HepG2 (cell line): ENCODE data around the gene GJB6. TPM values are rescaled to one million over a fixed set of nuclear protein-coding genes. Genes with fewer than 3 reads are reported as not detected.
A peak's percentile ranks its signal among the peaks of the same experiment; 100 is the strongest.

Experiments used
- ATAC-seq: fragments of 200-7000 bp; cut with Tn5 transposase; 3 replicates; pipeline ENCODE4 v1.9.1; 2020; ENCODE audit warnings: mild to moderate bottlenecking, moderate library complexity
- BruUV-seq: library from RNA; stranded (reverse); fragments of 400-500 nt; replicated peaks from 2 replicates; lab custom pipeline; 2021; lab: Mats Ljungman, UMichigan
- CTCF ChIA-PET: fragments of 300-600 bp; formaldehyde crosslinking; extraction: SDS; loops from one replicate; lab custom pipeline; 2021; ENCODE audit warnings: low total read pairs, inconsistent platforms, low intra/inter-chr PET ratio; lab: Yijun Ruan, JAX
- POLR2A ChIA-PET: fragments of 350-600 bp; sonication (Branson Sonifier 250); formaldehyde crosslinking; loops from one replicate; lab custom pipeline; 2020; ENCODE audit warnings: antibody characterized with exemption, inconsistent platforms; lab: Yijun Ruan, JAX
- DNase-seq: peaks from one replicate; pipeline ENCODE4 v3.0.0-alpha.2; 2015; ENCODE audit warnings: low spot score
- FAIRE-seq: peaks from 3 replicates; lab custom pipeline; 2011; peaks lifted over from hg19 to GRCh38; lab: Jason Lieb, UNC
- H2AFZ ChIP-seq: one replicate; pipeline ENCODE4 v1.6.1; 2011; ENCODE audit warnings: low read length, inconsistent platforms
- H3K27ac ChIP-seq: fragments of 300-600 bp; 3 replicates; pipeline ENCODE4 v1.8.0; 2011; ENCODE audit warnings: mixed run types, mild to moderate bottlenecking, mixed read lengths, low read length, inconsistent platforms; ENCODE audit not compliant: insufficient read depth; ENCODE audit errors: extremely low read length
- H3K27me3 ChIP-seq, 2 experiments: fragments of 200-600 bp in 1 of 2; 2 replicates in 1 of 2; 3 replicates in 1 of 2; pipeline versions ENCODE4 v1.6.0 to v1.8.0; 2011; ENCODE audit warnings: low read length in 2 of 2, mild to moderate bottlenecking in 2 of 2, moderate library complexity in 2 of 2, inconsistent platforms in 1 of 2; ENCODE audit not compliant: insufficient read depth in 2 of 2, control insufficient read depth in 1 of 2
- H3K36me3 ChIP-seq, 2 experiments: fragments of 200-600 bp in 1 of 2; replicated peaks in 1 of 2; 2 replicates in 1 of 2; 3 replicates in 1 of 2; pipeline versions ENCODE4 v1.5.1 to v1.8.0; 2011; ENCODE audit warnings: low read length in 2 of 2, inconsistent platforms in 1 of 2; ENCODE audit not compliant: insufficient read depth in 2 of 2, control insufficient read depth in 1 of 2
- H3K4me1 ChIP-seq: 2 replicates; pipeline ENCODE4 v1.5.1; 2012; ENCODE audit warnings: low read length, inconsistent platforms; ENCODE audit not compliant: insufficient read depth
- H3K4me2 ChIP-seq: 2 replicates; pipeline ENCODE4 v1.6.0; 2011; ENCODE audit warnings: low read depth, low read length, inconsistent platforms
- H3K4me3 ChIP-seq, 3 experiments: fragments of 200-600 bp in 1 of 3; sonication (generic), shearing (Covaris generic) in 1 of 3; replicated peaks in 1 of 3; 2 replicates each; pipeline ENCODE4 v1.5.1; 2011 to 2016; ENCODE audit warnings: low read length in 3 of 3, inconsistent platforms in 2 of 3, low read depth in 2 of 3, mild to moderate bottlenecking in 2 of 3, control low read depth in 1 of 3, mixed read lengths in 1 of 3; ENCODE audit not compliant: insufficient read depth in 1 of 3
- H3K79me2 ChIP-seq: one replicate; pipeline ENCODE4 v1.6.1; 2011; ENCODE audit warnings: low read length, inconsistent platforms; ENCODE audit not compliant: insufficient read depth
- H3K9ac ChIP-seq: 2 replicates; pipeline ENCODE4 v1.6.0; 2011; ENCODE audit warnings: mild to moderate bottlenecking, low read depth, low read length, inconsistent platforms; ENCODE audit not compliant: insufficient read depth
- H3K9me3 ChIP-seq: 2 replicates; pipeline ENCODE4 v1.5.1; 2012; ENCODE audit warnings: mild to moderate bottlenecking, low read length
- H4K20me1 ChIP-seq: 2 replicates; pipeline ENCODE4 v1.6.0; 2011; ENCODE audit warnings: inconsistent platforms, mild to moderate bottlenecking, low read length, moderate library complexity; ENCODE audit not compliant: insufficient read depth
- BRD4 ChIP-seq: sonication (generic); formaldehyde crosslinking; IDR thresholded peaks from 2 replicates; pipeline ENCODE4 v1.4.0; 2020; ENCODE audit warnings: missing genetic modification reagents
- MAFF ChIP-seq: IDR thresholded peaks from 2 replicates; pipeline ENCODE4 v1.6.1; 2011; ENCODE audit warnings: low read depth, low read length, improper control_type of control experiment
- MNT ChIP-seq: fragments of 450-650 bp; IDR thresholded peaks from 2 replicates; pipeline ENCODE4 v1.6.1; 2016
- PATZ1 ChIP-seq: sonication (generic); formaldehyde crosslinking; IDR thresholded peaks from 2 replicates; pipeline ENCODE4 v1.4.0; 2020; ENCODE audit warnings: missing genetic modification reagents
- RBAK ChIP-seq: sonication (generic); formaldehyde crosslinking; IDR thresholded peaks from 2 replicates; pipeline ENCODE4 v1.5.1; 2020; ENCODE audit warnings: mild to moderate bottlenecking, missing genetic modification reagents
- TFDP1 ChIP-seq: IDR thresholded peaks from 2 replicates; pipeline ENCODE4 v1.6.1; 2016; ENCODE audit warnings: missing compliant biosample characterization, missing genetic modification reagents, borderline replicate concordance
- THAP9 ChIP-seq: sonication (generic); formaldehyde crosslinking; IDR thresholded peaks from 2 replicates; pipeline ENCODE4; 2020; ENCODE audit warnings: missing genetic modification reagents, mild to moderate bottlenecking, borderline replicate concordance
- ZIK1 ChIP-seq: sonication (generic); formaldehyde crosslinking; IDR thresholded peaks from 2 replicates; pipeline ENCODE4 v1.5.0; 2020; ENCODE audit warnings: mild to moderate bottlenecking, low read depth, missing genetic modification reagents, borderline replicate concordance
- ZUFSP ChIP-seq: sonication (generic); formaldehyde crosslinking; IDR thresholded peaks from 2 replicates; pipeline ENCODE4 v1.9.0; 2021; ENCODE audit warnings: missing genetic modification reagents, mild to moderate bottlenecking, borderline replicate concordance
- WGBS: methylation state at CpG from one replicate; pipeline ENCODE4 v1.1.6; 2017; ENCODE audit warnings: low lambda C conversion rate; 5-methylcytosine and 5-hydroxymethylcytosine counted together
- in situ Hi-C: cut with HindIII; loops from 2 replicates; pipeline ENCODE4 v1.10.0; 2017; ENCODE audit warnings: low pct_unique_long_range_greater_than_20kb; ENCODE audit not compliant: extremely low pct_ligation_motif_present
- intact Hi-C: fragments of 100-400 bp; cut with micrococcal nuclease; formaldehyde crosslinking; loops from one replicate; pipeline ENCODE4 v1.10.0; 2022; ENCODE audit not compliant: unreplicated experiment
- polyA plus RNA-seq, 8 experiments: library from polyadenylated mRNA; depleted of rRNA in 3 of 8; stranded (reverse) in 7 of 8; unstranded in 1 of 8; fragments of >200 nt; fragmentation: Illumina TruSeq in 4 of 8; extraction: Trizol in 4 of 8; gene quantifications; 2 replicates each; pipeline versions ENCODE4 v1.2.1 to v1.2.3, GENCODE V29; 2011 to 2016; ENCODE audit warnings: low read depth in 4 of 8, missing spikeins in 1 of 8, mixed read lengths in 1 of 8; ENCODE audit not compliant: insufficient read depth in 1 of 8
- total RNA-seq, 5 experiments: library from RNA; depleted of rRNA; stranded (reverse); fragments of >200 nt; fragmentation: Illumina TruSeq; extraction: Trizol; gene quantifications; 2 replicates each; pipeline ENCODE4 v1.2.3, GENCODE V29; 2016; ENCODE audit warnings: low read depth in 1 of 5

Gene GJB6
- total and polyA plus RNA-seq, 2 of the 13 experiments (the other 11 are each of a cell fraction or from before 2014, with no cell fraction given), result not detected

GRCh38 chr13:20174656-20175405 lies 57.3 kb downstream of the GJB6 start (continued):
- TF ChIP-seq ZUFSP (no peak), MNT (peak; percentile 21; the same call in 1 of the 2 replicates), MAFF (peak; percentile 66; the same call in 1 of the 2 replicates)

GRCh38 chr13:20173116-20173746 lies 58.9 kb downstream of the GJB6 start:
- no peak overlapping the region for H3K4me2 ChIP-seq
- peaks cover 0 to 49% of the 10 kb centered on the region in 2 experiments for H3K27me3 ChIP-seq
- H3K4me1 ChIP-seq, result peaks cover 17% of the 10 kb centered on the region
- H2AFZ ChIP-seq, result no peak overlapping the region
- H3K36me3 ChIP-seq, result no peaks in the 10 kb centered on the region
- ATAC-seq (no peak), FAIRE-seq (no peak), DNase-seq (no peak)
- H4K20me1 ChIP-seq, result no peaks in the 10 kb centered on the region
- POLR2A ChIA-PET, result no interaction called here
- CTCF ChIA-PET, result no interaction called here
- H3K9ac ChIP-seq, result no peak overlapping the region
- H3K9me3 ChIP-seq, result no peaks in the 10 kb centered on the region
- in situ Hi-C loops (no loop called here), intact Hi-C loops (no loop called here)
- H3K79me2 ChIP-seq, result no peaks in the 10 kb centered on the region
- BruUV-seq, result no TSS peak
- no peak overlapping the region for H3K4me3 ChIP-seq
- 33% methylated on average over 8 of the region's 8 CpGs for WGBS
- no peak overlapping the region for H3K27ac ChIP-seq
- TF ChIP-seq ZIK1 (CRISPR knock-in tag) (no peak), RBAK (CRISPR knock-in tag) (no peak), TFDP1 (CRISPR knock-in tag) (no peak), THAP9 (CRISPR knock-in tag) (no peak), BRD4 (CRISPR knock-in tag) (no peak), PATZ1 (CRISPR knock-in tag) (no peak)
